HG02852 (cell line): ENCODE measurements around the gene ATP1A4.

Experiments
- ATAC-seq: cut with Tn5 transposase; IDR thresholded peaks from one replicate; pipeline ENCODE4 v1.9.1; 2021; ENCODE audit warnings: mild to moderate bottlenecking, moderate library complexity; ENCODE audit not compliant: unreplicated experiment

ATP1A4 gene

GRCh38 chr1:160204526-160205241 is 53.3 kb downstream of the ATP1A4 start:
- peak; percentile 47 for ATAC-seq

GRCh38 chr1:160205242-160206035 is 54.0 kb downstream of the ATP1A4 start, which contains the start of gene PEA15:
Gene PEA15 (plus strand): TSS chr1:160205384. CDS start chr1:160211545, 6,161 bp downstream.
- ATAC-seq = peak; percentile 49

GRCh38 chr1:160206036-160206389 is 54.6 kb downstream of the ATP1A4 start:
- ATAC-seq = peak; percentile 40

DNA sequence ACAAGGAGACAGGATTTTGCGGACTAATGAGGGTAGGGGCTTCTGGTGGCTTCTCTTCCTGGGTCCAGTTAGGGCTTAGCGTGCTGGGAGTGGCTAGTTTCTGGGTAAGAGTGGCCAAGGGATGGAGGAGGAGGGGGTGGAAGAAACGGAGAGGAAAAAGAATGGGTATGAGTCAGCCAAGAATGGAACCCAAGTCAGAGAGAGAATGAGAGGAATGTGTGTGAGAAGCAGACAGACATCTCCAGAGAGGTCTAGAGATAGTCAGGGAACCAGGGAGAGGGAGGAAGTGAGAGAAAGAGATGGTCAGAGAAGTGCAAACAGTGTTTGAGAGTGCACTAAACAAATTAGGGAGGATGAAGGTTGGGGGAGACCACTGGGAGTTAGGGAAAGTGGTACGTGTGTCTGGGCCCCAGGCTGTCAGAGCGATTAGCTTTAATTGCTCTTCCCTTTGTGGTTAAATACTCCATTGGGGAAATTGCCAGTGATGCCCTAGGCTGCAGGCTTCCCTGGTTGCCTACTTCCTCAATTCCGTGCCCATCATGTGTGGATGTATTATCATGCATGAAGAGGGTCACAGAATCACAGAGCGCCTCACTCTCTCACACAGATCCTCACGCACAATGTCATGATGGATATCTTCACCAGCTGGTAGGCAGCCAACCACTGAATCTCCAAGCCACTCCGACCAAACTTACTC is 55.2 kb downstream of the ATP1A4 start:
- ATAC-seq = no peak

DNA sequence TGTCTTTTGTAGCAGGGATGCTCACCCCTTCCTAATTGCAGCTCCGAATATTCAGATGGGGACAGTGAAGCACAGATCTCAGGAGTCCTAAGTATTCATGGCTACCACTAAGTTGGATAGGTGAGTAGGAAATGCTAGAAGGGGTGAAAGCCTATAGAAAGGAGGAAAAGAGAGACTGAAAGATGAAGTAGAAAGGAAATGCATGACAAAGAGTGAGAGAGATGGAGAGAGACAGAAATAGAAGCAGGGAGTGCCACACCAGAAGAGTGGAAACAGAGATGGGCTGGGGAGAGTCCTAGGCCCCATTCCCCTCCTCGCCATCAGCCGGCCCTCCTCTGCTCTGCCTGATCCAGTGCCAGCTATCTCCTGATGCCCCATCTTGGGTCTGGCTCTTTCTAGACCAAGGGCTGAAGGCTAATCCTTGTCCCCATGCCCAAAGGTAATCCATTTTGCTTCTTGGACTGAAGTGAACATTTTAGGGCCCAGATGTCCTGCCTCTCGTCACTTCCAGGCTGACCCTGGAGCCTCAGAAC is 55.8 kb downstream of the ATP1A4 start:
- ATAC-seq = no peak

DNA sequence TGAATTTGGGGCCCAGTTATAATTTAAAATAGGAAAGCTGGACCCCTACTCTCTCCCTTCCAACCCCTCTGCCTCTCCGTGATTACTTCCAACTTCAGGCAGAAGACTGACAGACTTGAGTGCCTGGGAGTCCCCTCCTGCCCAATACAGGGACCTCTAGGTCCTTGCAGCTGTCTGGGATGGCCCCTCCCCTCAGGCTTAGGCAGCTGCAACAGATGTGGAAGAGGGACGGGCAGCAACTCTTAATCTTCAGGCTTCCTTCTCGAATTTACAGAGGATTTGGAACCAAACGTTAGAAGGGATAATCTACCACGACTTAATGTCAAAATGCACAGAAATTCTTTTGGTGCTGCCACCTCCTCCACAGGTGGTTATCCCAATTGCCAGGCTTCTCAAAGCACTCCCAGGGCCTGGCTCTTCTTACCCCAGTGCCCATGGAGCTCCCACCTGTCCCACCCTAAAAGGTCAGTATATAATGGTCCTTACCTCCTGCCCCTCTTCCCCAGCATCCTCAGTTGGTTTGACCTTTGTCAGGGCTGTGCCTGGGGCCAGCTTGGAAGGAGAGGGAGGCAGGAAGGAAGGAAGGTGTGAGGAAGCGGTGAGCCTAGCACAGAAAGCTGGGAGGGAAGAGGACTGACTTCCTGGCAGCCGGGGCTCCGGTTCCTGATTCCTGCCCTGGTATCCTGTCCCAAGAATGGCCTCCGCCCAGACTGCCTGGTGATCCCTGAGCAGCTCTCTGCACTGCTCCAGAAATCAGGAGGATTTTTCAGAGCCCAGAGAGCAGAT is 56.6 kb downstream of the ATP1A4 start:
- ATAC-seq = no peak

DNA sequence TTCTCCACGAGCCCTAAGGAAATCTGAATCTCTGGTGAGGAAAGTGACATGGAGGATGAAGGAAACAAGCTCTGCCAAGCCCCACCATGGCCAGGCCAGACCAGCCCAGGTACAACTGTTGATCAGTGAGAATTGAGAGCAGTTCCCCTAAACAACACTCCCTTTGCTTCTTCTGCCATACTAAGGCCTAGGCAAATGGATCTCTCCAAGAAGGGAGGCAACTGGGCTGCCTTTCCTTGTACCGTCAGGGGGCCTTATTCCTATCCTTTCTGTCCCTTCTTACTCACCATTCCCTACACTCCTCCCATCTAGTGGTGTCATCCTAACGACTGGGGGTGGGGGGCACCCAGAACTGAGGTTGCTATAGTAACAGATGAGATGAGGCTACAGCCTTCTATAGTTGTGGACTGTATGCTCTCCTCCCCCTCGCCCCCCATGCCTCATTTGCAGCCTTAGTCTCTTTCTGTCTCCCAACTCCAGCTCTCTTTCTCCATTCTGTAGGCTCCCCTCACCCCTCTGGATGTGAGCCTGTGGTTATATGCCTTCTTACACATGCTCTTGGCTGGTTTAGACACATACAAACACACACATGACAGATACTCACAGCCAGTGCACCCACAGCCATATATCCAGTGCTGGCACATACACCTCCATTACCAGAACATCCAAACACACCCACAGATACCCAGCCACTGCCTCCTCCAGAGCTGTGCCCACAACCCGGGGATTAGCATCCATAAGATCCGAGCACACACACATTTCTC is 57.3 kb downstream of the ATP1A4 start:
- ATAC-seq = no peak

DNA sequence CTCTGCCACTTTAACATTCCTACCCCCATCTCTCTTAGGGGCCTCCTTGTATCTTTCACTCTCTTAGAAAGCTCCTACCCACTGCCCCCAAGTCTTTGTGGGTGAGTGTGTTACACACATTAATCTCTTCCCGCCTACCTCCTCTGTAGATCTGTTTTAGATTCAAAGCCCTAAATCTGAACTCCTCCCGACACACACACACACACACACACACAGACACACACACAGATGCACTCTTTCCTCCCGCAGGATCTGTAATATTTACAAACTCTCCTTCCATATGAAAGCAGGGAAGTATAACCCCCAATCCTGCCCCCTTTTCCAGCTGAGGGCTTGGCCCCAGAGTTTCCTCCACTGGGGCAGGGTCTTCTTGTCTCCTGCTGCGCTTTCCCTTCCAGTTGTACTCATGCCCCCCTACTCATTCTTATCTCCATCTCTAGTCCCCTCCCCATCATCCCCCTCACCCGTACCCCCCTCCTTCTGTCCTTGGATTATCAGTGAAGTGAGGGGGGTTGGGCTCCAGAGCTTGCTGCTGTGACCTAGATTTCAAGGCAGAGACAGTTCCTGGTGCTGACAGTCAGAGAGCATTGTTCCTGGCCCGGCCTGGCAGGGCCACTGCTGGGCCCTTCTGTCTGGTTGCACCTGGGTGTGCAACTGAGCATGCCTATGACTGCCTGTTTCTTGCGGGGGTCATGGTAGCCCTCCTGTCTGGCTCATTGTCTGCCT is 58.1 kb downstream of the ATP1A4 start:
- ATAC-seq = no peak

DNA sequence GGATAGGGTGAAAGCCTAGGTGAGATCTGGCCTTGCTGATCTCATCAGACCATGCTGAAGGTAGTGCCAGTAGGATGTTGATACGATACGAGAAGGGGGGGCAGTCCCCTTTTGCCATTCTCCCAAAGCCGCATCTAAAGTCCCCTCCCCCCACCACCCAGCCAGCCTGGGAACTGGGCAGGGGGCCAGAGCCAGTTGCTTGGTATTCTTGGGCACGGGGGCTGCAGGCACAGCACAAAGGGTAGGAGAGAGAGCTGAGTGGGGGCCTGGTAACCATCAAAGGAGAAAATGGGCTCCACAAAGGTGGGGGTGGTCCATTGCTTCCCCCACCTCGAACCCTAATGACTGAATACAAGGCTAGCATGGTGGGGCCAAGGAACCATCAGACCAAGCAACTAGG is 59.2 kb downstream of the ATP1A4 start:
- no peak for ATAC-seq

DNA sequence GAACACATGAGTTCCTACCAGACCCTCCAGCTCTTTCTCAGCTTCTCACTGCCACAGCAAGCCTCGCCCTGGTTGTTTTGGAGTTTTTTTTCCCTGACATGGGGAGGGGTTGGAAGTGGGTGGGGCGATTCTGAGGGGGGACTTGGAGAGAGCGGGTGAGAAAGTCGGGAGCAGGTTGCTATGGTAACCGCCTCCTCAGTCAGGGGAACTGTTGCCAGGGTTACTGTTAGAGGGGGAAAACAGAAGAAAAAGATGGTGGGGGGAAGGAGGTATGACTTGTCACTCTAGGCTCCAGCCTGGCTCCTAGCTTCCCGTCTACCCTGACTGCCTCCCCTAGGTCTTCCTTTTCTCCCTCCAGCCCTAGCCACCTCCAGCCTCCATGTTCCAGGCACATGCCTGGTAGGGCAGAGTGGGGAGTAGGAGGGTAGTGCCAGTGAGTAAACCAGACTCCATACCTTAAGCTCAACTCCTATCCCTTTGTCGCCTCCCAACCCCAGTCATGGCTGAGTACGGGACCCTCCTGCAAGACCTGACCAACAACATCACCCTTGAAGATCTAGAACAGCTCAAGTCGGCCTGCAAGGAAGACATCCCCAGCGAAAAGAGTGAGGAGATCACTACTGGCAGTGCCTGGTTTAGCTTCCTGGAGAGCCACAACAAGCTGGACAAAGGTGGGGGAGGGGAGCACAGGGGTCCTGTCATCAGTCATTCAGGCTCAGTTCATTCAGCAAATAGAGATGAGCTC is 59.8 kb downstream of the ATP1A4 start:
- no peak for ATAC-seq

DNA sequence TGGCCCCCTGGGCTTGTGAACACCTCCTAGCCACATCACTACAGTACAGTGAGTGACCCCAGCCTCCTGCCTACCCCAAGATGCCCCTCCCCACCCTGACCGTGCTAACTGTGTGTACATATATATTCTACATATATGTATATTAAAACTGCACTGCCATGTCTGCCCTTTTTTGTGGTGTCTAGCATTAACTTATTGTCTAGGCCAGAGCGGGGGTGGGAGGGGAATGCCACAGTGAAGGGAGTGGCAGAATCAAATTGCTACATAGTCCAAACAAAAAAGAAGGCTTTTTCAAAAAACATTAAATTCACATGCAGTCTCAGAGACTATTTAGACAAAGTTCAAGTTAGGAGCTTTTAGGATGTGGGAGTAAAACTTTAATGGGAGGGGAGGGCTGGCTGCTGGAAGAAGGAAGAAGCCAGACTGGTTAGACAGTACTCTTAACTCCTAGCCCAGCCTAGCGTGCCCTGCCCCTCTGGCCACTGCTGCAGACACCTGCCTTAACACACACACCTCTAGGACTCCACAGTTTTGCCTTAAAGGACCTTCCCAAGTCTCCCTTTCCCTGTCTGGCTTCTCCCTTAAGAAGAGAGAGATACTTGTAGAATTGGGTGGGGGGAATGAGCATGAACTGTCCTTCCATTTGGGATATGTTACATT is 63.2 kb downstream of the ATP1A4 start:
- ATAC-seq = no peak

DNA sequence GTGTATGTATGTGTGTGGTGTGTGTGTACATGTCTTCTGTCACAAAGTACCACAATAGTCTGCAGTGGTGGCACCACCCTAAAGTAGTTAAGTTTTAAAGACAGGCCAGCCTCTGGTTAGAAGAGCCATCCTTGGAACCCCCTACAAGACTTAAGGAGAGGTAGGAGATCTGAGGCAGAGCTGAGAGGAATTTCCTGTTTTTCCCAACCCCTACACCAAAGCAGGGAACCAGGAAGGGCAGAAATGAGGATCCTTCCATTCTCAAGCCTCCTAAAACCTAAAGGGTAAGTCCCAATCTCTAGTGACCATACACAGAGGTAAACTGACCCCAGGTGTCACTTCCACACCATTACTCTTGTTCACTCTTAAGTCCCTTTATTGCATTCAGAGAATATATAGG is 64.9 kb downstream of the ATP1A4 start:
- ATAC-seq = no peak

- no peak for ATAC-seq
Measured at GRCh38 chr1:160217481-160218051, 66.2 kb downstream of the ATP1A4 start.

DNA sequence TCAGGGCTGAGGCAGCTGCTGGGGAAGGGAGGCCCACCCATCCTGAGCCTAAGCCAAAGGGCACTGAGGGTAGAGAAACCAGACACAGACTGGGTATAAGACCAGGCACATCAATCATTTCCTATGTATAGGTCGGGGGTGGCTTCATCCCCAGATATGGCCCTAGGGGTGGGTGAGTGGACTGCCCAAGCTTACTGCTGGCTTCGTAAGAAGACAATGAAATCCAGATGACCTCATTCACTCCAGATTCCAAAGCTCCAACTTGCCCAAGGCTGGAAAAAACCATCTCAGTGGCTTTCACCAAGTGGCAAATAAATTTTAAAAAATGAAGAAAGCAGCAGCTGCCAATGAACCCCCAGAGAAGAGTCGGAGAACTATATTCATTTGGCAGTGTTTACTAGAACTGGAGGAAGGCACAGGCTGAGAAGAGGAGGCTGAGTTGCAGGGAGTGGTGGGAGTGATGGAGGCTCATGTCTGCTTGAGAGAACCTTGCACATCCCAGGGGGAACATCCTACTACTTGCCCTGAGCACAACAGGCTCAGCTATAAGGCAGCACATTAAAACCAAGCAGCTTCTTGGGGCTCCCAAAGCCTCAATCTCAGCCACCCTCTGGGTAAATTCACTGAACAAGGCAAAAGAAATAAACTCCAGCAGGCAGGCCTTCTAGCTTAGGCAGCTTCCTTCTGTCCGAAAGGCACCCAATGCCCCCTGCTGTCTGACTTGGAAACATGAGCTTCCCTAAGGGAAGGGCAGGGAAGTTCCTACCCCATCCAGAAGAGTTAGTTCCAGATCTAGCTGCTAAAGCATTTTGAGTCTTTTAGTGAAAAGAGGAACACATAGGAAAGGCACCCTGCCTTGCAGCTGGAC is 67.9 kb downstream of the ATP1A4 start:
- no peak for ATAC-seq

DNA sequence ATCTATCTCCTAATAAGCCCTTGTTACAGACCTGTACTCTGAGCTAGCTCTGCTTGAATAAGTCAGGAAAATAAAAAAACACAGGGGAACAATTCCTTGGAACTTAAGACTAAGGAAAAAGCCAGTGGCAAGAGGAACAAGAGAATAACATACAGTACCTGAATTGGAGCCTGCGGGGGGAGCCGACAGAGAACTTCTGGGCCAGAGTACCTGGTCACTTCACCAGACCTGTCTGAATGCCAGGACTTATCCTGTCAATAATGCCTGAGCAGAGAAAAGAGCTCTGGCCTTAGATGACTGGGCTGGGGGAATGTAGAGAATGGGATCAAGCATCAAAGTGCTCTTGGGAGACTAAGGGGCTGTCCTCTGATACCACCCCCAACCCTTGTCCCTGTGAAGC is 68.9 kb downstream of the ATP1A4 start:
- no peak for ATAC-seq

- ATAC-seq = no peak
Measured at GRCh38 chr1:160221089-160221488, 69.7 kb downstream of the ATP1A4 start.

DNA sequence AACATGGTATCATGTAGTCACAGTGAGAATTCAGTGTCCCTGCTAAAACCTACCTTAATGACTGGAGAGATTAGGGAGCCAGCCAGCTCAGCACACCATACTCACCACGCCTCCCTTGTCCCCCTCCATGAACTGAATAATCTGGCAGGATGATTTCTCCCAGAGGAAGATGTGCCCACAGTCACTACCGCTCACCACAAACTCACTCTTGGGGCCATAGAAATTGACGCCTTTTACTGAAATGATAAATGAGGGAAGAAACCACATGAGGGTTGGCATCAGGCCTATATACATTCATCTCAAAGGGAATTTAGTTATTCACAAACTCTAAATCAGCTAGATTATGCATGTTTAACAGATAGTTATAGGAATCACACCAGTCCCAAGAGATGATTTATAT is 71.1 kb downstream of the ATP1A4 start:
- no peak for ATAC-seq
